Activated naive CD8-positive, alpha-beta T cell treated with anti-CD3 and anti-CD28 coated beads, Interleukin-2, amount 10 ng/mL, durations not matched to agents 7 days and 5 days (primary cell): ENCODE results near the gene ADIG. TPM values are rescaled to one million over a fixed set of nuclear protein-coding genes. Genes with fewer than 3 reads are reported as not detected.

Experiments used
- ATAC-seq: fragments of 150-1000 bp; cut with Tn5 transposase; one replicate; pipeline ENCODE4 v1.10.0; 2021; ENCODE audit warnings: low read depth, moderate library complexity
- POLR2A ChIA-PET: fragments of 350-600 bp; sonication (Branson Sonifier 250); formaldehyde crosslinking; loops from one replicate; lab custom pipeline; 2021; ENCODE audit warnings: antibody characterized with exemption; lab: Charles Lee
- DNase-seq: peaks from one replicate; pipeline ENCODE4 v3.0.0; 2021
- H3K27ac Mint-ChIP-seq: one replicate; pipeline ENCODE4 v1.8.0; 2022; ENCODE audit warnings: mild to moderate bottlenecking, mixed read lengths
- H3K27me3 Mint-ChIP-seq: one replicate; pipeline ENCODE4 v1.8.0; 2022; ENCODE audit warnings: mild to moderate bottlenecking, moderate library complexity, mixed read lengths
- H3K36me3 Mint-ChIP-seq: one replicate; pipeline ENCODE4 v1.8.0; 2021; ENCODE audit warnings: mild to moderate bottlenecking, mixed read lengths
- H3K4me1 Mint-ChIP-seq: one replicate; pipeline ENCODE4 v1.8.0; 2021; ENCODE audit warnings: mixed read lengths
- H3K4me3 Mint-ChIP-seq: one replicate; pipeline ENCODE4 v1.8.0; 2022; ENCODE audit warnings: mild to moderate bottlenecking, moderate library complexity, mixed read lengths
- H3K9me3 Mint-ChIP-seq: one replicate; pipeline ENCODE4 v1.8.0; 2021; ENCODE audit warnings: mixed read lengths
- total RNA-seq, 2 experiments: library from RNA; stranded (reverse); gene quantifications; one replicate each; pipeline ENCODE4 v1.2.3, GENCODE V29; 2021

Gene ADIG
- total RNA-seq, 2 experiments from 2014 or later: not detected

DNA sequence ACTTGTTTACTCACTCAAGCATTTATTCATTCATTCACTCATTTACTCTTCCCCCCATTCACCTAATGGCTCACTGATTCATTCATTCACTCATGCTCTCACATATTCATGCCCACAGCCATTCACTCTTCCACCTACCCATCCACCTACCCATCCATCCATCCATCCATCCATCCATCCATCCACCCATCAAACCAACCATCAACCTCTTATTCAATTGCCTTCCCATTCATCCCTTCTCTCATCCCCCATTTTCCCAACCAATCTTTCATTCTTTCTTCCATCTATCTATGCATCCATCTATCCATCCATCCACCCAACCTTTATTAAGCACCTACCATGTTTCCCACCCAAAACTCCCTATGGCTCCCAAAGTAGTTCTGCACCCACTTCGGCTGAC lies 19.1 kb downstream of the ADIG start:
- DNase-seq (no peak), ATAC-seq (no peak)
- Mint-ChIP-seq H3K27me3 (peaks cover 61% of the 10 kb centered on the region), H3K4me3 (no peak overlapping the region), H3K4me1 (peaks cover 7% of the 10 kb centered on the region), H3K36me3 (peaks cover 2% of the 10 kb centered on the region), H3K9me3 (no peaks in the 10 kb centered on the region), H3K27ac (no peak overlapping the region)
- POLR2A ChIA-PET: no interaction called here

DNA sequence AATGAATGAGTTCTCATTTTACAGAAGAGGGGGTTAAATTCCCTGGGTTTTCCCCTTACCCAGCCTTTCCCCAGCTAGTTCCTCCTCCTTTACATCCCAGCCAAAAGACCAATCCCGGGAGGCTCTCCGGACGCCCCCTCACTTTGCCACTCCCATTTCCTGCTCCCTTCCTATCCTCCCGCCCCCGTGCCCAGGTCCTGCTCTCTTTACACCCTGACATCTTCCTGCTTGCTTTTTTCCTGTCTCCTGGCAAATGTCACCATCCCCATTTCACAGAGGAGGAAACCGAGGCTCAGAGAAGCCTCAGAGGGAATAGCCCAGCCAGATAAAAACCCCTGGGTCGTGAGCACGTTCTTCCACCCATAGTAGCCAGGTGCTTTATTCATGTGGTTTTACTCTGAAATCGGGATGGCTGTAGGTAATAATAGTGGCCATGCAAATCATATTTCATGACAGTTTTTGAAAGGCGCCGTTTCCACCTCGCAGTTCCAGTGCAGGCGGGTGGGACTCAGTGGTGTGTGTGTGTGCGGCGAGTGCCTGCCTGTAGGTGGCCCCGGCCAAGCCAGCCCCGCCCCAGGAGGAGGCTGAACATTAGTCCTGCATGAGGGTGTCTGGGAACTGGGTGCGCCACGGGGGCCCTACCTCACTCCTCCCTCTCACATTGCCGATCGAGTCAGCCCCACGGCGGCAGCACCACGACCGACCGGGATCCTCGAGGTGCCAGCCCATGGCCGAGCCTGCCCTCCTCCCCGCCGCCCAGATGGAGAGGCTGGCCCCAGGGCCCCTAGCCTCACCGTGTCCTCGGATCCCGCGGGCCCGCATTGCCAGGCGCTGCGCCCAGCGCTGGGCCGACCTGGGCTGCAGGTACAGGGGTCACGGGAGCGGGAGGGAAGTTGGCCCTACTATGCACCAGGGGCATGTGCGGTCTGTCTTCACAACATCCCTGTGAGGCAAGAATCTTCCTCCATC lies 20.5 kb downstream of the ADIG start, which contains the start of gene ARHGAP40:
Gene ARHGAP40, plus strand, starts transcription at position 594 of the 969 bp plus-strand sequence.
- POLR2A ChIA-PET: no interaction called here
- Mint-ChIP-seq H3K27me3 (peaks cover 69% of the 10 kb centered on the region), H3K36me3 (peaks cover 2% of the 10 kb centered on the region), H3K9me3 (no peaks in the 10 kb centered on the region), H3K4me1 (peaks cover 7% of the 10 kb centered on the region), H3K4me3 (peak within 1 kb of the TSS; percentile 62), H3K27ac (no peak within 1 kb of the TSS)
- ATAC-seq (peak; percentile 84), DNase-seq (peak; percentile 42)

DNA sequence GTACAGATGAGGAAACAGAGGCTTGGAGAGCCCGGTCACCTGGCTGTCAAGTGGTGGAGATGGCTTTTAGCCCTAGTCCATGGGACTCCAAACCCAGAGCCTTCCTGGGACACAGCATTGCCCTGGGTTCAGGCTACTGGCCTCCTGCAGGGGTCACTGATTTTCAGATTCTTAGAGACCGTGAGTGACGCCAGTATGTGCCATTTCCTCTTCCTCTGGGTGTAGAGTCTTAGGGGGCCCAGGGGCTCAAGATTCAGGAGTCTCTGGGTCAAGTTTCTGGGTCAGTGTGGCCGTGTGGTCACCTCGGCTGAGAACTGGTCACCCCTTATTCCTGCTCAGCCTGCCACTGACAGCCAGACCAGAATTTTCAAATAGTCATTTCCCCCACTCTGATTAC lies 21.2 kb downstream of the ADIG start:
- no peak for DNase-seq
- Mint-ChIP-seq H3K9me3 (no peaks in the 10 kb centered on the region), H3K4me3 (no peak overlapping the region), H3K27ac (no peak overlapping the region), H3K4me1 (peaks cover 7% of the 10 kb centered on the region), H3K27me3 (peaks cover 70% of the 10 kb centered on the region), H3K36me3 (peaks cover 2% of the 10 kb centered on the region)
- no peak for ATAC-seq
- POLR2A ChIA-PET: no interaction called here

GRCh38 chr20:38603286-38603685 lies 22.3 kb downstream of the ADIG start:
- H3K9me3 Mint-ChIP-seq: no peaks in the 10 kb centered on the region
- POLR2A ChIA-PET: no interaction called here
- DNase-seq (no peak), ATAC-seq (no peak)
- no peak overlapping the region for H3K4me3 Mint-ChIP-seq
- peaks cover 7% of the 10 kb centered on the region for H3K4me1 Mint-ChIP-seq
- peaks cover 2% of the 10 kb centered on the region for H3K36me3 Mint-ChIP-seq
- peaks cover 70% of the 10 kb centered on the region for H3K27me3 Mint-ChIP-seq
- no peak overlapping the region for H3K27ac Mint-ChIP-seq

GRCh38 chr20:38604873-38605303 lies 23.9 kb downstream of the ADIG start:
- Mint-ChIP-seq H3K27me3 (peaks cover 78% of the 10 kb centered on the region), H3K4me3 (no peak overlapping the region), H3K36me3 (peaks cover 2% of the 10 kb centered on the region), H3K4me1 (peaks cover 7% of the 10 kb centered on the region), H3K27ac (no peak overlapping the region), H3K9me3 (no peaks in the 10 kb centered on the region)
- ATAC-seq (no peak), DNase-seq (no peak)
- POLR2A ChIA-PET: interaction anchor here (0.7 kb wide), 1 partner anchor 396 kb away, joined by 4 read pairs; no protein-coding TSS in a partner anchor

- no peaks in the 10 kb centered on the region for H3K4me1 Mint-ChIP-seq
- ATAC-seq (no peak), DNase-seq (no peak)
- no peaks in the 10 kb centered on the region for H3K36me3 Mint-ChIP-seq
- peaks cover 61% of the 10 kb centered on the region for H3K27me3 Mint-ChIP-seq
- no peak overlapping the region for H3K27ac Mint-ChIP-seq
- POLR2A ChIA-PET: no interaction called here
- H3K9me3 Mint-ChIP-seq: no peaks in the 10 kb centered on the region
- no peak overlapping the region for H3K4me3 Mint-ChIP-seq
Measured at GRCh38 chr20:38607351-38607750, 26.4 kb downstream of the ADIG start.

DNA sequence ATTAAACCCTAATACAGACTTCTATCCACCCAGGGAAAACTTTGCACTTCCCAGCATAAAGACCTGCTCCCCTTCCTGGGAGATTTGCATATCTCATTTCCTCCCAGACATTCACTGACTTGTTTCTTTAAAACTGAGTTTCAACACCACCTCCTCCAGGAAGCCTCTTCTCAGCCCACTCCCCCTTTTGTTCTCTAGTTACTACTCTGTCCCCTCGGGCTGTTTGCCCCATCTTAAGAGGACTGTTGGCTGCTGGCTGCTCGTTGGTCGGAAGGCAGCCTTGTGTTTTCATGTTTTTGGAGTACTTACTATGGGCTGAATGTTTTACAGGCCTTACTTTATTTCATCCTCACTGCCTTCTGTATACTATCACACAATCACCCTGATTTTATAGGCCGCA lies 27.2 kb downstream of the ADIG start:
- Mint-ChIP-seq H3K9me3 (no peaks in the 10 kb centered on the region), H3K4me3 (no peak overlapping the region), H3K27me3 (peaks cover 56% of the 10 kb centered on the region), H3K4me1 (no peaks in the 10 kb centered on the region), H3K36me3 (no peaks in the 10 kb centered on the region), H3K27ac (no peak overlapping the region)
- no peak for ATAC-seq
- POLR2A ChIA-PET: no interaction called here
- DNase-seq: no peak

DNA sequence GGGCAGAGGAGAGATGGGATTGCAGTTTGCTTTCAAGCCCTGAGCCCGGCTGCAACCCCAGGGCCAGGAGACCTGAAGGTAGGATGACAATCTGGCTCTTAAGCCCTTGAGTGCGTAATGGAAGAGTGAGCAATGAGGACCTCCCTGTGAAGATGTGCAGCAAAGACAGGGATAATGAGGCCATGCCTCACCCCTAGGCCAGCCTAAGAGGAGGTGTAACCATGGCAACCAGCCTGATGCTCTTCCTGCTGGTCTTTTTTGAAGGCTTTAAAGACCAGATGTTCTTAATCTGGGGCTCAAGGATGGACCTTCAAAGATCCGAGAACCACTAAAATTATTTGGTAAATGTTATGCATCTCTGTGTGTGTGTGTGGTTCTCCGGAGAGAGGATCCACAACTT lies 28.8 kb downstream of the ADIG start:
- Mint-ChIP-seq H3K27ac (no peak overlapping the region), H3K27me3 (peaks cover 45% of the 10 kb centered on the region), H3K9me3 (no peaks in the 10 kb centered on the region)

DNA sequence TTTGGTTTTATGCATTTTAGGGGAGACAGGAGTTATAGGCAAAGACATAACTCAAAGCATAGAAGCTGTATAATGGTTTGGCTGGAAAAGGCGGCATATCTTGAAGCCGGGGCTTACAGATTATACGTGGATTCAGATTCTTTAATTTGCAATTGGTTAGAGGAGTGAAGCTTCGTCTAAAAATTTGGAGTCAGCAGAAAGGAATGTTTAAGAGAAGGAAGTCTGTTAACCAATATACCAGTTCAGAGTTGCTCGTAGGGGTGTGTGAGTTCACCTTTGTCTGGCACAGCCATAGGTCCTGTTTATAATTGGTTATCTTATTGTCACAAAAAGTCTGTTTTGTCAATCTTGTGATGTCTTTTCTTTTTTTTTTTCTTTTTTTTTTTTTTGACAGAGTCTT lies 29.5 kb downstream of the ADIG start:
- ATAC-seq (no peak), DNase-seq (no peak)
- POLR2A ChIA-PET: interaction anchor here (0.6 kb wide), 1 partner anchor 161 kb away, joined by 4 read pairs; no protein-coding TSS in a partner anchor
- no peak overlapping the region for H3K4me3 Mint-ChIP-seq
- H3K36me3 Mint-ChIP-seq: no peaks in the 10 kb centered on the region
- H3K4me1 Mint-ChIP-seq: no peaks in the 10 kb centered on the region
- no peak overlapping the region for H3K27ac Mint-ChIP-seq
- peaks cover 38% of the 10 kb centered on the region for H3K27me3 Mint-ChIP-seq
- no peaks in the 10 kb centered on the region for H3K9me3 Mint-ChIP-seq

More for the DNA sequence above, 28.8 kb downstream of the ADIG start:
- POLR2A ChIA-PET: no interaction called here
- Mint-ChIP-seq H3K4me1 (no peaks in the 10 kb centered on the region), H3K36me3 (no peaks in the 10 kb centered on the region), H3K4me3 (no peak overlapping the region)
- no peak for ATAC-seq
- DNase-seq: no peak

GRCh38 chr20:38612751-38613515 lies 31.9 kb downstream of the ADIG start:
- no peaks in the 10 kb centered on the region for H3K36me3 Mint-ChIP-seq
- no peak overlapping the region for H3K4me3 Mint-ChIP-seq
- DNase-seq: no peak
- H3K4me1 Mint-ChIP-seq: no peaks in the 10 kb centered on the region
- no peak overlapping the region for H3K27ac Mint-ChIP-seq
- POLR2A ChIA-PET: no interaction called here
- H3K27me3 Mint-ChIP-seq: peaks cover 23% of the 10 kb centered on the region
- ATAC-seq: no peak
- H3K9me3 Mint-ChIP-seq: no peaks in the 10 kb centered on the region

DNA sequence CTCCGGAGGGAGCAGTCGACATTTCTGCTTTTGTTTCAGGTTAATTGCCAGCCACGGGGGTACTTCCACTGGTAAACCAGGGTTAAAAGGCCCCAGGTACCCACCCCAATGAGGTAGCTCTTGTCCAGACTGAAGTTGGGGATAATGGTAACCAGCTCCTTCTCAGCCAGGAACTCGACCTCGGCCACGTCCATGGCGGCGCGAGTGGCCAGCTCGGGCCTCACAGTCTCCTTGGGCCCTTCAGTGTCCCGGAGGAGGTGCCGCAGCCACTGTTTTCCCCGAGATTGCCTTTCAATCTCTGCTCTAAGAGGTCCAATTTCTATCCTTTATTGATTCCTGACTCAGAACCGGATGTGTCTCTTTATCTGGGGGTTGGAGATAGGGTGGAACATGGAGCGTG lies 34.3 kb downstream of the ADIG start:
- Mint-ChIP-seq H3K4me3 (no peak overlapping the region), H3K9me3 (no peaks in the 10 kb centered on the region), H3K4me1 (no peaks in the 10 kb centered on the region), H3K27me3 (peaks cover 15% of the 10 kb centered on the region), H3K36me3 (no peaks in the 10 kb centered on the region), H3K27ac (no peak overlapping the region)
- ATAC-seq: no peak
- no peak for DNase-seq
- POLR2A ChIA-PET: no interaction called here

GRCh38 chr20:38616457-38616856 lies 35.5 kb downstream of the ADIG start:
- Mint-ChIP-seq H3K4me3 (no peak overlapping the region), H3K9me3 (no peaks in the 10 kb centered on the region), H3K27ac (no peak overlapping the region), H3K4me1 (no peaks in the 10 kb centered on the region), H3K27me3 (peaks cover 15% of the 10 kb centered on the region), H3K36me3 (no peaks in the 10 kb centered on the region)
- ATAC-seq: no peak
- DNase-seq: no peak
- POLR2A ChIA-PET: no interaction called here

DNA sequence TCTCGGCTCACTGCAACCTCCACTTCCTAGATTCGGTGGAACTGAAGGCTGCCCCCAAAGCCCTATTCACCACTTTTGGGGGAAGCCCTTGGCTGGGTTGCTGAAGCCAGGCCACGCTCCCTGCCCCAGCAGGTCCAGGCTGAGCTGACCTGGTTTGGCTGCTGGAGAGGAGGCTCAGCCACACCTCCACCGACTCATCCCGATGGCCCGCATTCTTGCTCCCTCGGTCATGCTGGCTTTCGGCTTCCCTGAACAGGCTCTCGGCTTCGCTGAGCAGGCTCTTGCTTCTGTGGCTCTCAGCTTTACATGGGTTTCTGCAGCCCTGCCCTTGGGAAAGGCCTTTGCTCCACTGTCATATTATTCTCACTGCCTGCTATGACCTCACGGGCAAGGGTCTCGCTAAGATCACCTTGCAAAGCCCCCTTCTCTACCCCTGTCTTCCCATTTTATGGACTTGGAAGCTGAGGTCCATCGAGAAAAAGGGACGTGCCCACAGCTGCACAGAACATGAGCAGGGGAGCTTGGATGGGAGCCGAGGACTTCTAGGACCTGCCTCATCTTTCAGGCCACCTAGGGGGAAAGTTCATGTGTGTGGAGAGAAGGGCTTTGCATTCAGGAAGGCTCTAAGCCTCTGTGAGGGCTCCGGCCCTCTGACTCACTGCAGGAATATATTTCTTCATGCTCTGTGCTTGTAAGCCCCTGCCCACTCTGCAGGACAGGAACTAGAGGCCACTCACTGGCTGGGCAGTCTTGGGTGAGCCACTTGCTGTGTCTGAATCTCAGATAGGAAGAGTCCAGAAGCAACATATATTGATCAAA lies 36.2 kb downstream of the ADIG start:
- H3K27ac Mint-ChIP-seq: no peak overlapping the region
- H3K36me3 Mint-ChIP-seq: no peaks in the 10 kb centered on the region
- H3K27me3 Mint-ChIP-seq: peaks cover 15% of the 10 kb centered on the region
- H3K4me1 Mint-ChIP-seq: no peaks in the 10 kb centered on the region
- POLR2A ChIA-PET: no interaction called here
- no peak overlapping the region for H3K4me3 Mint-ChIP-seq
- ATAC-seq (no peak), DNase-seq (no peak)
- H3K9me3 Mint-ChIP-seq: no peaks in the 10 kb centered on the region
